RPMI8226 (cell line): ENCODE results near the gene SDF4.

ENCODE experiments used
- DNase-seq: peaks from one replicate; pipeline ENCODE4 v3.0.0-alpha.2; 2015

Gene SDF4

DNA sequence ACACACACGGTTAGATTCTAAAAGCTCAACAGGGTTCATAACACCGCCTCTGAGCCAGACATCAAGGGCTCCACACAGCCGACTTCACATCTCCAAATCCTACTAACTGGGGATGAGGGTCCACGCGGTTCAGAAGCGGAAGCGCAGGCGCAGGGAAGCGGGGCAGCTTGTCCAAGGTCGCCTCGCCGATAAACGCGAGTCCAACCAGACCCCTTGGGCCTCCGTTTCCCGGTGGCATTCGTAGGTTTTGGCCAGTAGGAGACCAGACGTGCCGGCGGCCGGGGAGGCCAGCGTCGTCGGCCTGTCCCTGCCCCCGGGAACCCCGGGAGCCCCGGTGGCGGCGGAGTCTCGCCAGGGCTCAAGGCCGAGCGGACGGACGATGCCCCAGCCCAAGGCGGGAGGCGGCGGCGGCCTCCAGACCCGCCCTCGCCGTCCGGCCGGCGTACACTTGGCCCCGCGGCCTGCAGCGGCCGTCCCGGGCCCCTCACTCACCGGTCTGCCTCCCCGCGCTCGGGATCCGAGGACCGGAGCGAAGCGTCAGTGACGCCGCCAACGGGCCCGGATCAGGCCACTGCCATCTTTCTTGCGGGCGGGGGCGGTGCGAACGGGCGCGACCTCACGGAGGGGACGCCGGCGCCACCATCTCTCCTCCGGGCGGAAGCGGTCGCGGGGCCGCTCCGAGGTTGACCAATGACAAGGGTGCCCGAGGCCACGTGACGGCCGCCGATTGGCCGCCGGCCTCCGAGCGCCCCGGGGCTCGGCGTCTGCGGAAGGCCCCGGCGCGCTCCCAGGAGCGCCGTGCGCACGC is at the start of gene SDF4:
SDF4 (minus strand) TSS at position 602 of the 808 bp plus-strand sequence. CDS start 3,229 bp downstream, outside the sequence.
- peak; percentile 99 for DNase-seq

DNA sequence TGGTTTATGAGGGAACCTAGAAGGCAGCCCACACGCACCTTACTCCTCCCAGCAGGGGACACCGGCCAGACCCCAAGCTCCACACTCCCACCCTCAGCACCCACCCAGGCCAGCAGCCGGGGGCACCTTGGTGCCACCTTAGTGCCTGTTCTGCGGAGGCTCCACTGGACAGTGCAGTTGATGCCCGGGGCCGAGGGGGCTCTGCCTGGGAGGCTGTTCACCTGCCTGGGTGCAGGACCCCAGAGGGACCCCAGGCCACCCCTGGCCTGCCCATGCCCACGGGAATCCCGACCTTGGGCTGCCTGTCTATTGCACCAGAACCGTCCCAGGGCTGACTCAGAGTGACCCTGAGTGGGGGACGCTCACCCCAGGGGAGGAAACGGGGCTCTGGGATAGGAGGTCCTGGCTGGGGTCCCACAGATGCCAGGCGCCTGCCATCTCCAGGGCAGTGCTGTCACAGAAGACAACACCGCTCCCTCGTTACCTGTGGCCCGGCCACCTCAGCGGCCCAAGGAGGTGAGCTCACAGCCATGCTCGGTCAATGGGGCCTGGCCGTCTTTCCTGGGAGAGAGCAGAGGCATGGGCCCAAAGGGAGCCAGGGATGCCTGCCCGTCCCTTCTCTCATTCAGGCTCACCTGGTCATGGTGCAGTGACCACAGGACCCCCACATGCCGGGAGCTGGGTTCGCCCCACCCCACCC is 49.1 kb upstream of the SDF4 start:
- no peak for DNase-seq

DNA sequence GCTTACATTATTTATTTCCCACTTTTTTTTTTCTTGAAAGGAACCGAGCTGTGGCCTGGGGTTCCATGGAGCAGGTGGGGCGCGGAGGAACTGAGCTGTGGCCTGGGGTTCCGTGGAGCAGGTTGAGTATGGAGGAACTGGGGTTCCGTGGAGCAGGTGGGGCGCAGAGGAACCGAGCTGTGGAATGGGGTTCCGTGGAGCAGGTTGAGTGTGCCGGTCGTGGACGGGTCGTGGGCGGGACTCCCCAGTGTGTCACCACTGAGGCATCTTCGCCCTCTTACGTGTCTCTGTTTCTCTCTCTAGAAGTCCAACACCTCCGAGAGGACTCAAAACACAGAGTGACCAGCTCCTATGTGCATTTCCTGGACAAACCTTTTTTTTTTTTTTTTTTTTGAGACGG is 47.2 kb upstream of the SDF4 start:
- no peak for DNase-seq

DNA sequence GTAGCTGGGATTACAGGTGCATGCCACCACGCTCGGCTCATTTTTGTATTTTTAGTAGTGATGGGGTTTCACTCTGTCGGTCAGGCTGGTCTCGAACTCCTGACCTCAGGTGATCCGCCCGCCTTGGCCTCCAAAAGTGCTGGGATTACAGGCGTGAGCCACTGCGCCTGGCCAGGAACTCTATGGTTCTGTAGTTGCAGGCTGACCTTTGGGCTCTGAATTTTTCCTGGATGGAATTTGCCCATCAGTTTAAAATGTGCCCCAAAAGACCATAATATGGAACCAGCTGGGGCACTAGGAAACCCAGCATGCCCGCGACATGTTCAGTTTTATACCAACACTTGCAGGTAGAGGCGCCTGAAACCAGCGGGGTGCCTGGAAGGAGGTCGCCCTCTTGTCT is 46.8 kb upstream of the SDF4 start:
- peak; percentile 48 for DNase-seq

DNA sequence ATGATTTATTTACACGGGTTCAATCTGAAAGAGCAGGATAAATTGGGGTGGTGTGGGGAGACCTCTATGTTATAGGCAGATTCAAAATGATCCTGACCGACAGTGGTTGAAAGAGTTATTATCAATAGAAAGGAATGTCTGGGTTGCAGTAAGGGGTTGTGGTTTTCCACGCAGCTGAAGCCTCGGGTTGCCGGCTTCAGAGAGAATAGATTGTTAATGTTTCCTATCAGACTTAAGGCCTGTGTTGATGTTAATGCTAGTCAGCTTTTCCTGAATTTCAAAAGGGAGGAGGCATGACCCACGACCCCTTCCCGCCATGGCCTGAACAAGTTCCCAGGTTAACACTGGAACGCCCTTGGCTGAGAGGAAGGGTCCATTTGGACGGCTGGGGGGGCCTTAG is 44.0 kb upstream of the SDF4 start:
- DNase-seq: no peak

- no peak for DNase-seq
Observed at GRCh38 chr1:1274931-1275431, 43.2 kb upstream of the SDF4 start.

DNA sequence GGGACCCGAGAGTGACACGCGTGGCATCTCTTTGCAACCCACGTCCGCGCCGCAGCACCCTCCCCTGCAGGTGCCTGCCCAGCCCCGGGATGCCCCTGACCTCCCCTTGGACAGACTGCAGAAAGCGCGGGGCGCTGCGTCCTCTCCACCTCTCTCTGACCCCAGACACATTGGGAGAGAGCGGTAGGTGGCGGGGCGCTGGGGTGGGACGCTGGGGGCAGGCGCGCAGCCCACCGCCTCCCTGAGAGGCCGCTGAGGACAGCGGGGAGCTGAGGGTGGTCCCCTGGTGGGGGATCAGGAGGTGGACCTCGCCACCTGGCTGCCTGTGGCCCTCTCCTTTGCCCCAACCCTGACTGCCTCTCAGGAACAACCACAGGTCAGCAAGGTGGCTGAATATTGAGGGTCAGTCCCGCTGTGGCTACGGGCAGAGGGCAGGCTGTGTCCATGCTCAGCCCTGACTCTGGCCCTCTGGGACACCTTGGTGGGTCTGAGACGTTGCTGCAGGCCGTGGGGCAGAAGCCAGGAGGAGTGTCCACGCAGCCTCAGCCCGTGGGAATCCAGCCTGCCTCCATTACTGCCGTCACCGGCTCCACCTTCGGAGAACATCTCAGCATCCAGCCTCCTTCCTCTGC is 42.6 kb upstream of the SDF4 start:
- no peak for DNase-seq

DNA sequence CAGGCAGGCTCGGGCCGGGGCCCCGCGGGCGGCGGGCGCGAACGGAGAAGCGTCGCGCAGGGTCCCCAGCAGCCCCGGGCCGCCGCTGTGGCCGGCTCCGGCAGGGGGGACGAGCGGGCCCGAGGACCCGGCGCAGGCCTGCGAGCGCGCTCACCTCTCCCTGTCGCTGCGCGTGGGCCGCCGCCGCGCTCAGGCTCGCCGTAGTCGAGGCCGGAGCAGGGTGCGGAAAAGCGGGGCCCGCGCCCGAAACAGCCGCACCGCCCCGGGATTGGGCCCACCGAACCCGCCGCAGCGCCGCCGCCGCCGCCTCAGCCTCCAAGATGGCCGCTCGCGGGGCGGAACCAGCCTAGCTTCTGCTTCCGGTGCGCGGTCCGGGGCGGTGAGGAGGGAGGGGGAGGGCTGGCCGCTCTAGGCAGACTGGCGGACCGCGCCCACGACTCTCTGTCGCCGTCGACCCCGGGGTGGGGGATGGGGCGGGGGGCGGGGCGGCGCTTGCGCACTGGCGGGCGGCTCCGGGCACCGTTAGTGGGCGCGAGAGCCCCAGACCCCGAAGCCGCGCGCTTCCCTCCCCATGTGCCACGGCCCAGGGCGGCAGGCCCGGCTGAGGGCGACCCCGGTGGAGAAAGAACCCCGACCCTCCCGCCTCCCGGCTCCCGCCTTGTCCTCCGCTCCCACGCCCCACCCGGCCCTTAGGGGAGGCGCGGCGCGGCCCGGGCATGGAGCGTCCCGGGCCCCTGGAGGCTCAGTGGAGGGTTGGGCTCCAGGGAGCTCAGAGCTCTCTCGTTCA is 41.9 kb upstream of the SDF4 start, which contains the start of gene UBE2J2:
UBE2J2 (minus strand) TSS at position 343 of the 787 bp plus-strand sequence. CDS start 5,862 bp downstream, outside the sequence.
- peak; percentile 96 for DNase-seq

- DNase-seq: no peak
Observed at GRCh38 chr1:1273209-1273511, 41.4 kb upstream of the SDF4 start.

DNA sequence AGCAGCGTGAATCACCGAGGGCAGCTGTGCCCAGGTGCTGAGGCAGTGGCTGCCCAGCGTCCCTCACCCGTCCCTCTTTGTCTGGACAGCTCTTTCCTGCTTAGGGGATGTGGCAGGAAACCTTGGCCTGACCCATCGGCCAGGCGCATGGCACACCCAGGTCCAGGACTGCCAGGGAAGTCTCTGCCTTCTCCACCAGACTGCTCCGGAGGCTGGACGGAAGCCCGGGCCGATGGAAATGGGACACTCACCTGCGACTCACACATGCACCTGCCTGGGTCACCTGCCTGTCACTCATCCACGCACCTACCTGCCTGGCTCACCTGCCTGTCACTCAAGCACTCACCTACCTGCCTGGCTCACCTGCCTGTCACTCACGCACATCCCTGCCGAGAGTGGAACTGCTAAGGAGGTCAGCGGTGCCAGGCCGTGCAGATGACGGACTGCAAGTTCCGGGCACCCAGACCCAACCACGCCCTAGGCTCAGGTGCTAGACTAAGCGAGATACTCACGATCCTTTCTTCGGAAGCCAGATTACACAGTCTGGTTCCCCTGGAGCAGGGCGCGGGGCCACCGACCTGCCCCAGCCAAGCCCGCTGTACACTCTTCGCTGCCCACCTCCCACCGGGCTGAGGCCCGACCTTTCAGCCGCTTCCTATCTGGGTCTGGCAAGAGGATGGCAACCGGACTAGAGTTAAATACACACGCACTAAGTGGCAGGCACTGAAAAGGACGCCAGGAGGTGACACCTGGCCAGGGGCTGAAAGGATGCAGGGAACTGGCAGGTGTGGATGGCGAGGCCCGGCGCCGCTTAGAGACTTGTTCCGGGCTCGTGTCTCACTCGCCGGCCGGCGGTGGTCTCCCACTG is 40.8 kb upstream of the SDF4 start:
- peak; percentile 60 for DNase-seq

DNA sequence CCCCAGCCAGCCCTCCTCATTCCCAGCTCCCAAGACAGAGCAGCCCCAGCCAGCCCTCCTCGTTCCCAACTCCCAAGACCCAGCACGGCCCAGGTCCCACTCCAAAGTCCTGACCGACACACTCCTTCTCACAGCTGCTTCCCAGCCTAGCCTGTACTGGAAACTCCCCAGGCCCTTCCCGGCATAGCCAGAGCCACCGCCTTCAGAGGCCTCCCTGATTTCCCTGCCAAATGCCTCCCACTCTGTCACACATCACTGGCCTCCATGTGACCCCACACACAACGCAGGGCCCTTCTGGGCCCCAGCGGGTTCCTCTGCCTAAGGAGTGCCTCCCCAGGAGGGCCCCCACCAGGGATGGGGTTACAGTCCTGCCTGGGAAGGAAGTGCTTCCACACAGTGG is 39.0 kb upstream of the SDF4 start:
- DNase-seq: no peak

DNA sequence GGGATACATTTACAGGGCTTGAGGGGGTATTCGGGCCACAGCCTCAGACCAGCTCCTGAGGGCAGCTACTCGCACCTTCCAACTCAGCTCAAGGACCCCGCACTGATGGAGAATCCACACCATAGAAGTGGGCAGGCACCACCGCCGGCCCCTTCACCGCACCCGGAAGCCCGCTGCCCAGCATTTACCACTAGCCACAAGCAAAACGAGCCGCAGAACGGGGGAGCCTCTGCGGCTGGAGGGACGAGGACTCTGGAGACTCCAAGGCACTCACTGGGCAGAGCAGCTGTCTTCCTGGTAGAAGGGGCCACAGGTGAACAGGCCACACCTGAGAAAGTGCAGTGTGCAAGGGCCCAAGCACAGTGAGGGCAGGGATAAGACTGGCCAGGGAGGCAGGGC is 36.5 kb upstream of the SDF4 start:
- DNase-seq: no peak

- DNase-seq: no peak
Observed at GRCh38 chr1:1267488-1268283, 35.9 kb upstream of the SDF4 start.

- no peak for DNase-seq
Observed at GRCh38 chr1:1264868-1265272, 33.1 kb upstream of the SDF4 start.

- DNase-seq: no peak
Observed at GRCh38 chr1:1264026-1264425, 32.2 kb upstream of the SDF4 start.

GRCh38 chr1:1262758-1263157 is 31.0 kb upstream of the SDF4 start:
- DNase-seq: no peak

DNA sequence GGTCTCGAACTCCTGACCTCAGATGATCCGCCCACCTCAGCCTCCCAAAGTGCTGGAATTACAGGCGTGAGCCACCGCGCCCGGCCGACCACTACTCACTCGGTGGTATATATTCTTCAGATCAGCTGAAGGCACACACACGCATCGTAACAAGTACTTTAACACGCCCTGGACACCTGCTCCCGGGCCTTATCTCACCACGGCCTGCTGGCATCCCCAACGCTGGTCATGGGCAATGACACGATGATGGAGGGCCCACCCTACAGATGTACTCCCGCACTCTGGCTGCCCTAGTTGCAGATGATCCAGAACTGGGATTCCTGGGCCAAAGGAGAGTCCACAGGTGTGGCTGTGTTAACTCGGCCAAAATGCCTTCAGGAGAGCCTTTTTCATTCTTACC is 30.3 kb upstream of the SDF4 start:
- DNase-seq: no peak

GRCh38 chr1:1260843-1261560 is 29.2 kb upstream of the SDF4 start:
- DNase-seq: no peak

DNA sequence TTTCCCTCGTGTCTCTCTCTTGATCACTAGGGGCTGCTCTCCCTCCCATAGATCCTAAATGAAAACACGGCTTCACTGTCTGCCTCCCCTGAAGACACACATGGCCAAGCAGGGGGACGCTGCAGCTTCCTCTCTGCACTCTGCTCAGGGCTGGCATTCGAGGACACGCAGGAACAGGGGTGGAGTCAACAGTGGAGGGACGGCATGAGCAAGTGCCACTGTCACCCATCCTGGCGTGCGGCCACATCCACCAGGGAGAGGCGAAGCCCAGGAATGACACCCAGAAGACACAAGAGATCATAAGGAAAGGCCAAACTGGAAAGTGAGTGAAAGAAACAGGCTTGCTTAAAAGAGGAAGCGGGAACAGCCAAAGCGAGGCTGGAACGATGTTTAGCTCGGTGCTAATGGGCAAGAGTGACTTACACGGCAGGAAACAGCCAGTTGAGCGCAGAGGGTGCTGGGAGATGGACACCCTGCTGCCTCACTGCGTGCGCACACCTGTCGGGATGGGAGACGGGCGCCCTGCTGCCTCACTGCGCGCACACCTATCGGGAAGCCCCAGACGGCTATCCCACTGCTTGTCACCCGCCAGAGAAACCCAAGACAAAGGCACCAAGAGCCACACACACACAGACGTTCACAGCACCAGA is 28.3 kb upstream of the SDF4 start:
- DNase-seq: no peak

DNA sequence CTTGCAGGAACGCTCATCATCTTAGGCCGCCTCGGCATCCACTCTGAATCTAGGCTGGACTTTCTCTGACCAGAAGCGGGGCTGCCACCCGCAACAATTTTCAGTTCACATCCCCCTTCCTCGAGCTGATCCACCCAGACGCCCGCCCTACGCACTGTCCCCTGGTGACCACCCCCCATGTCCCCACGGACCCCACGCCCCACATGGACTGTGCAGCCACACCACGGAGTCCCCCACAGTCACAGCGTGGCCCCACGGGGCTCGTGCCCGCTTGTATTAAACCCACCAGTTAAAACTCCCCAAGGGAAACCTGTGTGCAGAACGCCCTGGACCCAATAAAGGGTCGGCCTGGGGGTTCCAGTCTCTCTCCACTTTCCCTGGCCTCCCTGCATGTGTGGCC is 27.7 kb upstream of the SDF4 start:
- DNase-seq: no peak
